ENCODE data around the gene CDC42BPB.

DNA sequence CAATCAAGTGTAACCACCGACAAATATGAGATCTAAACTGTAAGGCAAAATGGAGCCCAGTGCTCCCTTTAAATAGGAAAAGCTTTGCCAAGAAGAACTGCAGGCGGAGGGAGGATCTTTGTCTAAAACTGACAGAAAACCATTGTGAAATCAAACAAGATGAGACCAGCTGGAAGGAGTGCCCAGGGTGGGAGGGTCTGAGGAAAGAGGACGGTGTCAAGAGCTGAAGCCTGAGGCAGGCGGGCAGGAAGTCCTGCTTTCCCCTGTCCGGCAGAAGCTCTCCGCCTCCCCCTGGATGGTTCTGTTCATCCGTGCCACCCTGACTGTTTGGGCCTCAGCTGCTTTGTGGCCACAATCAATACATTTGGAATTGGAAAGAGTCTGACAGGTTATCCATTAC is 37.5 kb downstream of the CDC42BPB start:
- TF ChIP-seq POLR2AphosphoS5 (IDR thresholded peaks at IDR 0.05; ENCODE audit: low read depth, low read length): no peak
- no peak for TF ChIP-seq CHD2 (IDR thresholded peaks at IDR 0.05; ENCODE audit: low read length, partially characterized antibody)
- no peak for TF ChIP-seq RCOR1 (IDR thresholded peaks at IDR 0.05; ENCODE audit: low read length)
- TF ChIP-seq, protein P1, sequence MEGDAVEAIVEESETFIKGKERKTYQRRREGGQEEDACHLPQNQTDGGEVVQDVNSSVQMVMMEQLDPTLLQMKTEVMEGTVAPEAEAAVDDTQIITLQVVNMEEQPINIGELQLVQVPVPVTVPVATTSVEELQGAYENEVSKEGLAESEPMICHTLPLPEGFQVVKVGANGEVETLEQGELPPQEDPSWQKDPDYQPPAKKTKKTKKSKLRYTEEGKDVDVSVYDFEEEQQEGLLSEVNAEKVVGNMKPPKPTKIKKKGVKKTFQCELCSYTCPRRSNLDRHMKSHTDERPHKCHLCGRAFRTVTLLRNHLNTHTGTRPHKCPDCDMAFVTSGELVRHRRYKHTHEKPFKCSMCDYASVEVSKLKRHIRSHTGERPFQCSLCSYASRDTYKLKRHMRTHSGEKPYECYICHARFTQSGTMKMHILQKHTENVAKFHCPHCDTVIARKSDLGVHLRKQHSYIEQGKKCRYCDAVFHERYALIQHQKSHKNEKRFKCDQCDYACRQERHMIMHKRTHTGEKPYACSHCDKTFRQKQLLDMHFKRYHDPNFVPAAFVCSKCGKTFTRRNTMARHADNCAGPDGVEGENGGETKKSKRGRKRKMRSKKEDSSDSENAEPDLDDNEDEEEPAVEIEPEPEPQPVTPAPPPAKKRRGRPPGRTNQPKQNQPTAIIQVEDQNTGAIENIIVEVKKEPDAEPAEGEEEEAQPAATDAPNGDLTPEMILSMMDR (IDR thresholded peaks at IDR 0.05): no peak
- TF ChIP-seq GABPA (IDR thresholded peaks at IDR 0.05; ENCODE audit: low read depth): no peak
- TF ChIP-seq MXI1 (IDR thresholded peaks at IDR 0.05; ENCODE audit: low read depth, low read length): no peak
- TF ChIP-seq, protein P2, sequence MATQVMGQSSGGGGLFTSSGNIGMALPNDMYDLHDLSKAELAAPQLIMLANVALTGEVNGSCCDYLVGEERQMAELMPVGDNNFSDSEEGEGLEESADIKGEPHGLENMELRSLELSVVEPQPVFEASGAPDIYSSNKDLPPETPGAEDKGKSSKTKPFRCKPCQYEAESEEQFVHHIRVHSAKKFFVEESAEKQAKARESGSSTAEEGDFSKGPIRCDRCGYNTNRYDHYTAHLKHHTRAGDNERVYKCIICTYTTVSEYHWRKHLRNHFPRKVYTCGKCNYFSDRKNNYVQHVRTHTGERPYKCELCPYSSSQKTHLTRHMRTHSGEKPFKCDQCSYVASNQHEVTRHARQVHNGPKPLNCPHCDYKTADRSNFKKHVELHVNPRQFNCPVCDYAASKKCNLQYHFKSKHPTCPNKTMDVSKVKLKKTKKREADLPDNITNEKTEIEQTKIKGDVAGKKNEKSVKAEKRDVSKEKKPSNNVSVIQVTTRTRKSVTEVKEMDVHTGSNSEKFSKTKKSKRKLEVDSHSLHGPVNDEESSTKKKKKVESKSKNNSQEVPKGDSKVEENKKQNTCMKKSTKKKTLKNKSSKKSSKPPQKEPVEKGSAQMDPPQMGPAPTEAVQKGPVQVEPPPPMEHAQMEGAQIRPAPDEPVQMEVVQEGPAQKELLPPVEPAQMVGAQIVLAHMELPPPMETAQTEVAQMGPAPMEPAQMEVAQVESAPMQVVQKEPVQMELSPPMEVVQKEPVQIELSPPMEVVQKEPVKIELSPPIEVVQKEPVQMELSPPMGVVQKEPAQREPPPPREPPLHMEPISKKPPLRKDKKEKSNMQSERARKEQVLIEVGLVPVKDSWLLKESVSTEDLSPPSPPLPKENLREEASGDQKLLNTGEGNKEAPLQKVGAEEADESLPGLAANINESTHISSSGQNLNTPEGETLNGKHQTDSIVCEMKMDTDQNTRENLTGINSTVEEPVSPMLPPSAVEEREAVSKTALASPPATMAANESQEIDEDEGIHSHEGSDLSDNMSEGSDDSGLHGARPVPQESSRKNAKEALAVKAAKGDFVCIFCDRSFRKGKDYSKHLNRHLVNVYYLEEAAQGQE (IDR thresholded peaks at IDR 0.05; ENCODE audit: low read depth, low read length): no peak
- TF ChIP-seq, protein P3, sequence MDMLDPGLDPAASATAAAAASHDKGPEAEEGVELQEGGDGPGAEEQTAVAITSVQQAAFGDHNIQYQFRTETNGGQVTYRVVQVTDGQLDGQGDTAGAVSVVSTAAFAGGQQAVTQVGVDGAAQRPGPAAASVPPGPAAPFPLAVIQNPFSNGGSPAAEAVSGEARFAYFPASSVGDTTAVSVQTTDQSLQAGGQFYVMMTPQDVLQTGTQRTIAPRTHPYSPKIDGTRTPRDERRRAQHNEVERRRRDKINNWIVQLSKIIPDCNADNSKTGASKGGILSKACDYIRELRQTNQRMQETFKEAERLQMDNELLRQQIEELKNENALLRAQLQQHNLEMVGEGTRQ (IDR thresholded peaks at IDR 0.05; ENCODE audit: borderline replicate concordance, low read depth, low read length): no peak
- TF ChIP-seq RAD21 (IDR thresholded peaks at IDR 0.05; ENCODE audit: low read length): no peak
- no peak for TF ChIP-seq RXRA (IDR thresholded peaks at IDR 0.05; ENCODE audit: borderline replicate concordance, low read depth)
- TF ChIP-seq TAF1 (IDR thresholded peaks at IDR 0.05; ENCODE audit: borderline replicate concordance, low read depth, low read length): no peak
- TF ChIP-seq JUND (IDR thresholded peaks at IDR 0.05): no peak
